ENCODE data around the gene LANCL3.

The LANCL3 gene

GRCh38 chrX:37685381-37686359 lies 114.2 kb downstream of the LANCL3 start, which contains the start of gene XK:
Gene XK, plus strand, starts transcription at chrX:37685791. Its CDS starts 171 bp downstream, at chrX:37685962.
- DNase-seq: peak; percentile 48

DNA sequence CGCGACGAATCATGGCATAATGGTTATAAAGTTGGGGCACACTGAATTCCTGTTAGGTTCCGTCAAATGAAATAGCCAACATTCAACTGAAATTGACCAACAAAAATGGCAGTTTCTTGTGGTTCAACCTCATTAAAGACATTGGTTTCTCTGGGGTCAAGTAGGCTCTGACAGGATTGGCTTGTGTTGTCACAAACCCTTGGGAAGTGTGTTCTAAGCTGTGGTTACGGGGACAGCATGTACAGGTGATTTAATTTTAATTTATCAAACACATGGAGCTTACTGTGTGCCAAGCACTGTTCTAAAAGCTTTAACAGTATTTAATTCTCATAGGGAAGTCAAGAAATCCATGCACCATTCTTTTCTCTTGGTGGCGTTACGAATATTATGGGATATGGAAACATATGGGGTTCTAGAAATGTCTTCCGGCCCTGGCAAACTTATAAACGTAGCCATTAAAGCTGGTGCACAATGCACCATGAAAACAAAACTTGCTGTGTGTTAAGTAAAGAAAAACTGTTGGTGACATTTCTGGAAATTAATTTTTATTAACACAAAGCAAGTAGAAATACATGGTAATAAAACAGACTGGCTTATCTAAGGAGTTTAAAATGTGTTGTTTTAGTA lies 115.0 kb downstream of the LANCL3 start:
- DNase-seq: no peak

- DNase-seq: no peak
Observed at GRCh38 chrX:37686996-37687395, 115.5 kb downstream of the LANCL3 start.

DNA sequence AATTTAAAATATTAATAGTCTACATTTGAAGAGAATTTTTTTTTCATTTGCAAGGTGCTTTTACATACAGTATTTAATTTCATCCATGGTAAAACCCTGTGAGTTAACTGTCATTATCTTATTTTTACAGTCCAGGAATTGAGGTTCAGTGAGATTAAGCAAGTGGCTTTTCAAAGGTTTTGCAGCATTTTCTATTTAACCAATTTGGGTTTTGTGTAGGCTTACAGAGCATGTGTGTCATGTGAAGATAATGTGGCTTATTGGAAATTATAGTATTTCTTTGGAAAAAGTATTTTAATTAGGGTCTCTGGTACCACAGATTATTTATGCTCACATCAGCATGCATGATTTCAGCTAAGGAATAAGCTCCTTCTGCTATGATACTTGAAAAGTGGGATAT lies 118.7 kb downstream of the LANCL3 start:
- DNase-seq: no peak

GRCh38 chrX:37692918-37693317 lies 121.5 kb downstream of the LANCL3 start:
- no peak for DNase-seq

DNA sequence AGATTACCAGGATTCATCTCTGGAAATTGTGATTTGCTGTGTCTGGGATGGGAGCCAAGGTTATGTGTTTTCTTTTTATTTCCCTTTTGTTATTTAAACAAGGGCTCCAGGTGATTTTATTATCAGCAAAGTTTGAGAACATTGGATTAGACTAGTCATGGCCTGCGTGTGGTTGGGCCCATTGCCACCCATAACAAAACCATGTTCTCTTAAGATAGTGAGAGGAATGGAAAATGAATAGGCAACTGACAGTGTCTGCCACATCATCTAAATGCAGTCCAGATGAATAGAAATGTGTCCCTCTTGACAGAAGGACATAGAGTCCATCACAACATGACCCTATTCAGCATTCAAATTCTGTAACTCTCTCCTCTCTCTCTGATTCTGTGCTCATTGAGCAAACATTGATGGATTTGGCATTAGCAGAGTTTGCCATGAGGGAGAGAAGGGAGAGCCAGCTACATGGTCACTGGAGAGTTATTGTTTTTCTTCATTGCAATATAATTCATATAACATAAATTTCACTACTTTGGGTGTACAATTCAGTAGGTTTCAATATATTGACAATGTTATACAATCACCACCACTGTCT lies 125.8 kb downstream of the LANCL3 start:
- no peak for DNase-seq

DNA sequence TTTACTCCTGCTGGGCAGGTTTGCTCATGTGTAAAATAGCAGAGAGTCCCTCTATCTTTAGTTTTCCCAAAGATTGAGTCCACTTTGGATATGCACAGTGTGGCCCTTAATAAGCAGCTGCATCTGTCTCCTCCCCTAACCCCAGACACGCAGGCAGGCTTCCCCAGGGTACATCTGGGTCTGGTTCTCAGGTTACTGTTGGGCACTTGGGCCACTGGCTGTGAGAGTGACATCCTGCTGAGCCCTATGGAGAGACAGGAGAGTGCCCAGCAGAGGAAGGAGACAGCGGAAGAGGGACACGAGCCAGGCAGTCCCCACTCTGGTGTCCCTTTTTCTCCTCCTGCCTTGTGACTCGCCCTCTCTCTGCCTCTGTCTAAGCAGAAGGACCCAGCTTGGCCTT lies 130.1 kb downstream of the LANCL3 start:
- DNase-seq: peak; percentile 45

DNA sequence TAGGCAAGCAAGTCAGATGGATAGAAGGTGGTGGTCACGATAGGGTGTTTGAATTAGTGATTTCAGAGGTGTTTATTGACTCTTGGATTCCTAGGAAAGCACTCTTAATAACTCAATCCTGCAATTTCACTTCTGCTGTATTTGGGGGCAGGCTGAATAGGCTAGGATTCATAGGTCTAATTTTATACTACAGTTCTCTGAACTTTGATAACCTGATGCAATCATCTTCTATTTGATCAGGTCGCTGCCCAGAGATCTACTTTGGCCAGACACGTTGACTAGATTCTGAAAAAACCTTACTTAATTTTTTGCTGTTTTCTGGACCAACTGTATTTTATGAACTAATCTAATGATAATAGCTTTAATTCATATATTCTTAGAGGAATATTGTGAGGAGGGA lies 140.5 kb downstream of the LANCL3 start:
- DNase-seq: no peak

- DNase-seq: no peak
Observed at GRCh38 chrX:37712458-37712857, 141.0 kb downstream of the LANCL3 start.

GRCh38 chrX:37714479-37714878 lies 143.0 kb downstream of the LANCL3 start:
- no peak for DNase-seq

GRCh38 chrX:37716602-37717001 lies 145.1 kb downstream of the LANCL3 start:
- DNase-seq: no peak

GRCh38 chrX:37717708-37718107 lies 146.2 kb downstream of the LANCL3 start:
- DNase-seq: no peak

DNA sequence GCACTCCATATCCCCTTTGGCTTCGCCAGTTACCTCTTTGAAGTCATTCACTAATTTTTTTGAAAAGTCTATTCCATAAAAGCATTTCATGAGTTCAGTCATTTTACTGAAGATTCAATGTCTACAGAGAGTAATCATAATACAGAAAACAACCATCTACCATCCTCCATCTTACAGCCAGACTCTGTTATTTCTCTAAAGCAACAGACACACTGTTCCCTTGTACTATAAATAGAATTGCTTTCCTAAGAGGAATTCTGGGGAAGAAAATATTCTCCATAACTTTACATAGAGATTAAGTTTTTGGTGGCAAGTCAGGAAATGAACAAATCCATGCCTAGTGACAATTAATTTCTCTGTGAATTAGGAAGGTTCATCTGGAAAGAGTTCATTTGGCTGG lies 151.1 kb downstream of the LANCL3 start:
- no peak for DNase-seq

GRCh38 chrX:37726346-37726745 lies 154.9 kb downstream of the LANCL3 start:
- no peak for DNase-seq

Measured in NCI-H2171 treated with DMSO at 0.1 percent for 48 hours (cell line).